Measurements from ENCODE around the gene MARVELD2. TPM values are rescaled to one million over a fixed set of nuclear protein-coding genes. Genes with fewer than 3 reads are reported as not detected.
A peak's percentile ranks its signal among the peaks of the same experiment; 100 is the strongest.

MARVELD2 gene
- total and polyA plus RNA-seq, 2 of the 13 experiments (the other 11 are each of a cell fraction or from before 2014, with no cell fraction given), result 11.1 to 15.4 TPM

- TF ChIP-seq ZBTB40 (IDR thresholded peaks at IDR 0.05), result no peak
- peak; percentile 77; the same call in 1 of the 2 replicates for TF ChIP-seq ZBTB40 (CRISPR knock-in tag; IDR thresholded peaks at IDR 0.05)
- TF ChIP-seq MEIS1 (CRISPR knock-in tag; IDR thresholded peaks at IDR 0.05; ENCODE audit: borderline replicate concordance), result peak; percentile 70
- peak; percentile 85 to 88 for TF ChIP-seq POLR2A (IDR thresholded peaks at IDR 0.05; ENCODE audit: insufficient read depth in 1 of 2, low read depth in 2 of 2, low read length in 2 of 2)
- TF ChIP-seq RELA (CRISPR knock-in tag; IDR thresholded peaks at IDR 0.05), result no peak; the same call in 1 of the 2 replicates
- TF ChIP-seq, protein P1, sequence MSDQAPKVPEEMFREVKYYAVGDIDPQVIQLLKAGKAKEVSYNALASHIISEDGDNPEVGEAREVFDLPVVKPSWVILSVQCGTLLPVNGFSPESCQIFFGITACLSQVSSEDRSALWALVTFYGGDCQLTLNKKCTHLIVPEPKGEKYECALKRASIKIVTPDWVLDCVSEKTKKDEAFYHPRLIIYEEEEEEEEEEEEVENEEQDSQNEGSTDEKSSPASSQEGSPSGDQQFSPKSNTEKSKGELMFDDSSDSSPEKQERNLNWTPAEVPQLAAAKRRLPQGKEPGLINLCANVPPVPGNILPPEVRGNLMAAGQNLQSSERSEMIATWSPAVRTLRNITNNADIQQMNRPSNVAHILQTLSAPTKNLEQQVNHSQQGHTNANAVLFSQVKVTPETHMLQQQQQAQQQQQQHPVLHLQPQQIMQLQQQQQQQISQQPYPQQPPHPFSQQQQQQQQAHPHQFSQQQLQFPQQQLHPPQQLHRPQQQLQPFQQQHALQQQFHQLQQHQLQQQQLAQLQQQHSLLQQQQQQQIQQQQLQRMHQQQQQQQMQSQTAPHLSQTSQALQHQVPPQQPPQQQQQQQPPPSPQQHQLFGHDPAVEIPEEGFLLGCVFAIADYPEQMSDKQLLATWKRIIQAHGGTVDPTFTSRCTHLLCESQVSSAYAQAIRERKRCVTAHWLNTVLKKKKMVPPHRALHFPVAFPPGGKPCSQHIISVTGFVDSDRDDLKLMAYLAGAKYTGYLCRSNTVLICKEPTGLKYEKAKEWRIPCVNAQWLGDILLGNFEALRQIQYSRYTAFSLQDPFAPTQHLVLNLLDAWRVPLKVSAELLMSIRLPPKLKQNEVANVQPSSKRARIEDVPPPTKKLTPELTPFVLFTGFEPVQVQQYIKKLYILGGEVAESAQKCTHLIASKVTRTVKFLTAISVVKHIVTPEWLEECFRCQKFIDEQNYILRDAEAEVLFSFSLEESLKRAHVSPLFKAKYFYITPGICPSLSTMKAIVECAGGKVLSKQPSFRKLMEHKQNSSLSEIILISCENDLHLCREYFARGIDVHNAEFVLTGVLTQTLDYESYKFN (CRISPR knock-in tag; conservative IDR thresholded peaks at IDR 0.05), result peak; percentile 46
- TF ChIP-seq ZNF609 (CRISPR knock-in tag; IDR thresholded peaks at IDR 0.05; ENCODE audit: borderline replicate concordance), result peak; percentile 69; the same call in 1 of the 2 replicates
- TF ChIP-seq ZNF562 (CRISPR knock-in tag; IDR thresholded peaks at IDR 0.05; ENCODE audit: borderline replicate concordance), result no peak
Measured at GRCh38 chr5:69369340-69370121, 45.4 kb upstream of the MARVELD2 start, which contains the start of the genes AK6, RAD17 and TAF9 (continued).

All from HepG2 (cell line).